ENCODE results near the gene RSPH3.

DNA sequence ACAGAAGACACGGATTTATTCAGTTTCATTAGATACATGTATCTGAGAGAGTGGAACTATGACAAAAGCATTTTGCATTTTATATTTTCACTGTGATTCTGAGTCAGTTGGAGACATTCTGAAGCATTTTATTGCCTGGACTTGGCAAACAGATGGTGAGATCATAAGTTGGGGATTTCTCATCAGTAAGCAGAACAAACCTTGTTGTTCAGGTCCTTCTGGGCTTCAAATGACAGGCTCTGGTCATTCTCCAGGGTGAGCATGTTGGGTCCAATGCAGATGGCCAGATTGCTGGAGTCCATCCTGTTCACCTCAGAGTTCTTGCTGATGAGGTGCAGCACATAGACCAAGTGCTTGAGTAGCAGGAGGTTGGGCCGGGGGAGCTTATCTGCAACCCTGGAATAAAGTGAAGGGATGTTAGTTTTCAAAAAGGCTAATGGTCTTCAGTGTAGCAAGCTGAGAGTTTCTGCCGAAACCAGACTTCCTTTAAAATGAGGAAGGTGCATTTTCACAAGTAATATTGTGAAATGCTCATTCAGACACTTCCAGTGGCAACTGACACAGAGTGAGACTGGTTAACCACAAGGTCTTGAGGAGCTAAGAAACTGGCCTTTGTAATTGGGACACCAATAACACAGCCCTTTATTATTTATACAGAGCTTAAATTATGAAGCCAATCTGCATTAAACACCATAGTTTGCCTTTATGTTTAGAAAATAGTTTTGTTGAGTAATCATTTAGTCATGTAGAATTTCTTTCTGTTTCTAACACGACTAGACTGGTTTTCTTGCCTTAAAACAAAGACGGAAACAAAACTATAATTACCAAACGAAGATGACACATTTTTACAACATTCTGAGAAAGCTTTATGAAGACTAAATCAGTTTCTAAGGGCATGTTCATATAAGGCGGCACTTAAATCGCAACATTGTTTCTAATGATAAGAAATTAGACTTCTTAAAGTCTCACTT lies 39.2 kb upstream of the RSPH3 start:
- TF ChIP-seq, protein P1, sequence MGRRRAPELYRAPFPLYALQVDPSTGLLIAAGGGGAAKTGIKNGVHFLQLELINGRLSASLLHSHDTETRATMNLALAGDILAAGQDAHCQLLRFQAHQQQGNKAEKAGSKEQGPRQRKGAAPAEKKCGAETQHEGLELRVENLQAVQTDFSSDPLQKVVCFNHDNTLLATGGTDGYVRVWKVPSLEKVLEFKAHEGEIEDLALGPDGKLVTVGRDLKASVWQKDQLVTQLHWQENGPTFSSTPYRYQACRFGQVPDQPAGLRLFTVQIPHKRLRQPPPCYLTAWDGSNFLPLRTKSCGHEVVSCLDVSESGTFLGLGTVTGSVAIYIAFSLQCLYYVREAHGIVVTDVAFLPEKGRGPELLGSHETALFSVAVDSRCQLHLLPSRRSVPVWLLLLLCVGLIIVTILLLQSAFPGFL (CRISPR knock-in tag; IDR thresholded peaks at IDR 0.05): no peak
- TF ChIP-seq, protein P2, sequence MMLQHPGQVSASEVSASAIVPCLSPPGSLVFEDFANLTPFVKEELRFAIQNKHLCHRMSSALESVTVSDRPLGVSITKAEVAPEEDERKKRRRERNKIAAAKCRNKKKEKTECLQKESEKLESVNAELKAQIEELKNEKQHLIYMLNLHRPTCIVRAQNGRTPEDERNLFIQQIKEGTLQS (CRISPR knock-in tag; IDR thresholded peaks at IDR 0.05): no peak
- TF ChIP-seq SETDB1 (CRISPR knock-in tag; IDR thresholded peaks at IDR 0.05; ENCODE audit: borderline replicate concordance) (no peak), FOXK2 (IDR thresholded peaks at IDR 0.05) (no peak), PTBP1 (IDR thresholded peaks at IDR 0.05; ENCODE audit: low read depth, low read length, poor library complexity, severe bottlenecking) (no peak), POLR2A (IDR thresholded peaks at IDR 0.05; ENCODE audit: insufficient read depth in 1 of 2, low read depth in 2 of 2, low read length in 2 of 2) (no peak), ZBTB8A (CRISPR knock-in tag; IDR thresholded peaks at IDR 0.05; ENCODE audit: borderline replicate concordance, low read depth) (no peak), ZNF354B (CRISPR knock-in tag; IDR thresholded peaks at IDR 0.05) (no peak), ZNF614 (CRISPR knock-in tag; IDR thresholded peaks at IDR 0.05; ENCODE audit: borderline replicate concordance) (no peak), HDAC2 (CRISPR knock-in tag; IDR thresholded peaks at IDR 0.05) (no peak), PAXIP1 (CRISPR knock-in tag; conservative IDR thresholded peaks at IDR 0.05) (no peak), IRF2 (CRISPR knock-in tag; IDR thresholded peaks at IDR 0.05) (no peak), HNRNPL (IDR thresholded peaks at IDR 0.05; ENCODE audit: low read depth, low read length) (no peak)
- TF ChIP-seq, protein P3, sequence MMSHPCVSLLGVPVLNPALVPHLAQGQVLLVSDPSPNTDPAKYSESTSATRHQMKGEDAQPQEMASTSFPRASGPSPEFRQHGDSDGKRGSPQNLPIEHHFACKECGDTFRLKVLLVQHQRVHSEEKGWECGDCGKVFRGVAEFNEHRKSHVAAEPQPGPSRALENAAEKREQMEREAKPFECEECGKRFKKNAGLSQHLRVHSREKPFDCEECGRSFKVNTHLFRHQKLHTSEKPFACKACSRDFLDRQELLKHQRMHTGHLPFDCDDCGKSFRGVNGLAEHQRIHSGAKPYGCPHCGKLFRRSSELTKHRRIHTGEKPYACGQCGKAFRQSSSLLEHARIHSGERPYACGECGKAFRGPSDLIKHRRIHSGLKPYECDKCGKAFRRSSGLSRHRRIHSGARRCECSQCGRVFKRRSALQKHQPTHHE (CRISPR knock-in tag; IDR thresholded peaks at IDR 0.05; ENCODE audit: borderline replicate concordance): no peak
